ENCODE measurements around the gene RAB36. TPM values are rescaled to one million over a fixed set of nuclear protein-coding genes. Genes with fewer than 3 reads are reported as not detected.
A peak's percentile ranks its signal among the peaks of the same experiment; 100 is the strongest.
"Not testable (repeated sequence)": the region's sequence is repeated elsewhere in the genome, so short reads cannot be mapped to it uniquely, and the experiment has no call there.

The RAB36 gene
- total RNA-seq, 1 donor from 2014 or later: 2.9 TPM

DNA sequence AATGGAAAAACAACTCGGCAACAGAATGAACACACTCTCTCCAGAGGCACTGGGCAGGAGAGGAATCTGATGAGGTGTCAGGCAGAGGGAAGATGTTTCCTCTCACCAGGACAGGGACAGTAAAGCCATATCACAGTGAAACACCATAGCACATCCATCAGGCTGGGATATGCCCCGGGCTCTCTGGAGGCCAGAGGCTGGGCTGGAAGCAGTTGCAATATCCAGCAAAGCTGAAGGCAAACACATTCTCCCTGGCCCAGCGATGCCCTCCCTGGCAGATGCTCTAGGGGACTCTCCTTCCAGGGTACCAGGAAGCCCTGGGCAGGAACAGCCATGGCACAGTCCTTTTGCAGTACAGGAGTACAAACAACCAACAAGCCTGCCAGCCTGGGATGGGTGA is 14.6 kb upstream of the RAB36 start:
- Mint-ChIP-seq H3K9me3 (ENCODE audit: low read depth) (no peaks in the 10 kb centered on the region), H3K4me1 (ENCODE audit: low read depth) (peaks cover 6% of the 10 kb centered on the region), H3K36me3 (ENCODE audit: low read depth) (no peaks in the 10 kb centered on the region), H3K27me3 (ENCODE audit: low read depth) (peaks cover 22% of the 10 kb centered on the region), H3K4me3 (ENCODE audit: unreplicated experiment) (no peak overlapping the region), H3K27ac (ENCODE audit: unreplicated experiment) (no peak overlapping the region)
- no peak for TF ChIP-seq CTCF (IDR thresholded peaks at IDR 0.05)
- DNase-seq (ENCODE audit: low spot score): peak; percentile 64

GRCh38 chr22:23131931-23132330 is 13.3 kb upstream of the RAB36 start:
- TF ChIP-seq CTCF (IDR thresholded peaks at IDR 0.05): no peak
- no peak overlapping the region for H3K4me3 Mint-ChIP-seq (ENCODE audit: unreplicated experiment)
- DNase-seq (ENCODE audit: low spot score): no peak
- H3K36me3 Mint-ChIP-seq (ENCODE audit: low read depth): no peaks in the 10 kb centered on the region
- H3K27me3 Mint-ChIP-seq (ENCODE audit: low read depth): peaks cover 22% of the 10 kb centered on the region
- peaks cover 6% of the 10 kb centered on the region for H3K4me1 Mint-ChIP-seq (ENCODE audit: low read depth)
- no peaks in the 10 kb centered on the region for H3K9me3 Mint-ChIP-seq (ENCODE audit: low read depth)
- H3K27ac Mint-ChIP-seq (ENCODE audit: unreplicated experiment): no peak overlapping the region

GRCh38 chr22:23132376-23133091 is 12.7 kb upstream of the RAB36 start:
- peak; percentile 60 for DNase-seq (ENCODE audit: low spot score)
- Mint-ChIP-seq H3K27ac (ENCODE audit: unreplicated experiment) (no peak overlapping the region), H3K4me1 (ENCODE audit: low read depth) (peaks cover 6% of the 10 kb centered on the region), H3K9me3 (ENCODE audit: low read depth) (no peaks in the 10 kb centered on the region), H3K36me3 (ENCODE audit: low read depth) (no peaks in the 10 kb centered on the region), H3K4me3 (ENCODE audit: unreplicated experiment) (no peak overlapping the region), H3K27me3 (ENCODE audit: low read depth) (peaks cover 22% of the 10 kb centered on the region)
- TF ChIP-seq CTCF (IDR thresholded peaks at IDR 0.05): no peak

DNA sequence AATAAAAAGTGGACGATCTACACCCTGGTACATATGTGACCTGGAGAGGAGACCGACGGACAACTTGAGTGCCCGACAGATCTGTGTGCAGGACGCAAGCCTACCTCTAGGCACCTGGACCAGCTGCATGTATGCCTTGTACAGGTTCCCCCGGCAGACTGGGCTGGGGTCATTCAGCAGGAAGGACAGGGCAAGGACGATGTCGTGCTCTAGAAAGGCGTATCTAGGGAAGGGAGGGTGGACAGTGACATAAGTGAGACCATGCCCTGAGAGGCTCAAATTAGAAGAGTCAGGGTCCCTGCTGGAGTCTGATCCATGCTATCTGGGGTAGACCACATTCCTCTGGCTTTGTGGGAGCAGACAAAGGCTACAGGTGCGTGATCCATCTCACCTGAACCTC is 11.4 kb upstream of the RAB36 start:
- Mint-ChIP-seq H3K27ac (ENCODE audit: unreplicated experiment) (no peak overlapping the region), H3K4me1 (ENCODE audit: low read depth) (peaks cover 11% of the 10 kb centered on the region), H3K4me3 (ENCODE audit: unreplicated experiment) (no peak overlapping the region), H3K9me3 (ENCODE audit: low read depth) (no peaks in the 10 kb centered on the region), H3K27me3 (ENCODE audit: low read depth) (peaks cover 20% of the 10 kb centered on the region), H3K36me3 (ENCODE audit: low read depth) (no peaks in the 10 kb centered on the region)
- TF ChIP-seq CTCF (IDR thresholded peaks at IDR 0.05): no peak
- peak; percentile 57 for DNase-seq (ENCODE audit: low spot score)

- H3K4me3 Mint-ChIP-seq (ENCODE audit: unreplicated experiment); H3K27ac Mint-ChIP-seq (ENCODE audit: unreplicated experiment); H3K36me3 Mint-ChIP-seq (ENCODE audit: low read depth); H3K9me3 Mint-ChIP-seq (ENCODE audit: low read depth); DNase-seq (ENCODE audit: low spot score); H3K27me3 Mint-ChIP-seq (ENCODE audit: low read depth): not testable (repeated sequence)
- peaks cover 13% of the 10 kb centered on the region for H3K4me1 Mint-ChIP-seq (ENCODE audit: low read depth)
These were observed 8.3 kb upstream of the RAB36 start for GRCh38 chr22:23136991-23137390.

- H3K27ac Mint-ChIP-seq (ENCODE audit: unreplicated experiment): no peak overlapping the region
- H3K27me3 Mint-ChIP-seq (ENCODE audit: low read depth): peaks cover 4% of the 10 kb centered on the region
- TF ChIP-seq CTCF (IDR thresholded peaks at IDR 0.05): no peak
- no peak overlapping the region for H3K4me3 Mint-ChIP-seq (ENCODE audit: unreplicated experiment)
- no peaks in the 10 kb centered on the region for H3K36me3 Mint-ChIP-seq (ENCODE audit: low read depth)
- no peaks in the 10 kb centered on the region for H3K9me3 Mint-ChIP-seq (ENCODE audit: low read depth)
- H3K4me1 Mint-ChIP-seq (ENCODE audit: low read depth): peaks cover 18% of the 10 kb centered on the region
- no peak for DNase-seq (ENCODE audit: low spot score)
These were observed 7.8 kb upstream of the RAB36 start for GRCh38 chr22:23137468-23137867.
